Measurements from ENCODE around the gene AARS1. TPM values are rescaled to one million over a fixed set of nuclear protein-coding genes. Genes with fewer than 3 reads are reported as not detected.
"Not testable (repeated sequence)": the region's sequence is repeated elsewhere in the genome, so short reads cannot be mapped to it uniquely, and the experiment has no call there.

Gene AARS1
- total and polyA plus RNA-seq, 2 experiments from 2014 or later, result 105 to 292 TPM

DNA sequence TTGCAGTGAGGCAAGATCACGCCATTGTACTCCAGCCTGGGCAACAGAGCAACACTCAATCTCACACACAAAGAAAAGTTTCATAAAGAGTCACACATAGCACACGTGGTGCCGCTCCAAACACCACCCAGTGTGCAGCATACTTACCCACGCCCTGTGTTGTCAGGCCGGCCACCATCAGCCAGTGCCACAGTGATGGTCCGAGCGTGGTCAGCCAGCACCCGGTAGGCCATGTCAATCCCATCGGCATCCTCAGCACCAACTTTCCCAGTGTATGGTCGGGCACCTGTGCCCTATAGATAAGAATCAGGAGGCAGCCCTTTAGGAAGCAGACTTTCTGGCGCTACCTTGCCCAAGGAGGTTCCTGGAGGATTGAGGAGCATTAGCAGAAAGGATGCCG, 19.8 kb downstream of the AARS1 start:
- H4K20me1 ChIP-seq (replicated peaks; ENCODE audit: insufficient read depth), result peaks cover 65% of the 10 kb centered on the region
- no peak for DNase-seq (ENCODE audit: low spot score)
- no peaks in the 10 kb centered on the region for H3K4me1 Mint-ChIP-seq
- H3K79me2 ChIP-seq (replicated peaks; ENCODE audit: insufficient read depth), result peaks cover 35% of the 10 kb centered on the region
- H3K36me3 Mint-ChIP-seq (ENCODE audit: low read depth), result peaks cover 96% of the 10 kb centered on the region
- peaks cover 10% of the 10 kb centered on the region for H3K27me3 Mint-ChIP-seq (ENCODE audit: insufficient read depth, low read depth, poor library complexity)
- H3K27me3 ChIP-seq (ENCODE audit: insufficient read depth), result no peaks in the 10 kb centered on the region
- no peak overlapping the region for H3K4me3 Mint-ChIP-seq
- H3K27ac ChIP-seq (ENCODE audit: low read depth), result no peak overlapping the region
- H3K9me2 ChIP-seq (ENCODE audit: insufficient read depth), result no peaks in the 10 kb centered on the region
- peaks cover 64% of the 10 kb centered on the region for H3F3A ChIP-seq (replicated peaks; ENCODE audit: low read depth)
- H3K4me2 ChIP-seq, result no peak overlapping the region
- peak; percentile 28; the same call in 1 of the 2 replicates for TF ChIP-seq POLR2AphosphoS5 (IDR thresholded peaks at IDR 0.05; ENCODE audit: low read depth)
- no peak for TF ChIP-seq CREB1 (CRISPR knock-in tag; IDR thresholded peaks at IDR 0.05; ENCODE audit: low read depth)
- no peak overlapping the region for H2AFZ ChIP-seq
- H3K4me3 ChIP-seq, result no peak overlapping the region
- peaks cover 93% of the 10 kb centered on the region for H3K36me3 ChIP-seq (ENCODE audit: insufficient read depth)
- no peaks in the 10 kb centered on the region for H3K4me1 ChIP-seq (ENCODE audit: insufficient read depth)
- ATAC-seq, result no peak
- H3K9me3 Mint-ChIP-seq, result no peaks in the 10 kb centered on the region; the same call in 2 of the 3 replicates
- no peak overlapping the region for H3K27ac Mint-ChIP-seq

- H3K4me3 Mint-ChIP-seq; H3K4me3 ChIP-seq; H3K4me1 Mint-ChIP-seq; H3K4me1 ChIP-seq (ENCODE audit: insufficient read depth); ATAC-seq; H3K27me3 ChIP-seq (ENCODE audit: insufficient read depth); H3K9me3 Mint-ChIP-seq; H3K27ac Mint-ChIP-seq; H3K4me2 ChIP-seq; H3K9me2 ChIP-seq (ENCODE audit: insufficient read depth); DNase-seq (ENCODE audit: low spot score); H2AFZ ChIP-seq; H3K27me3 Mint-ChIP-seq (ENCODE audit: insufficient read depth, low read depth, poor library complexity): not testable (repeated sequence)
- H4K20me1 ChIP-seq (replicated peaks; ENCODE audit: insufficient read depth), result peaks cover 60% of the 10 kb centered on the region
- H3F3A ChIP-seq (replicated peaks; ENCODE audit: low read depth), result peaks cover 67% of the 10 kb centered on the region
- peak overlapping the region; percentile 7; the same call in 1 of the 2 replicates for H3K27ac ChIP-seq (ENCODE audit: low read depth)
- H3K36me3 ChIP-seq (ENCODE audit: insufficient read depth), result peaks cover 96% of the 10 kb centered on the region
- peaks cover 97% of the 10 kb centered on the region for H3K36me3 Mint-ChIP-seq (ENCODE audit: low read depth)
- peaks cover 28% of the 10 kb centered on the region for H3K79me2 ChIP-seq (replicated peaks; ENCODE audit: insufficient read depth)
These were observed 21.4 kb downstream of the AARS1 start for GRCh38 chr16:70267922-70268321.

DNA sequence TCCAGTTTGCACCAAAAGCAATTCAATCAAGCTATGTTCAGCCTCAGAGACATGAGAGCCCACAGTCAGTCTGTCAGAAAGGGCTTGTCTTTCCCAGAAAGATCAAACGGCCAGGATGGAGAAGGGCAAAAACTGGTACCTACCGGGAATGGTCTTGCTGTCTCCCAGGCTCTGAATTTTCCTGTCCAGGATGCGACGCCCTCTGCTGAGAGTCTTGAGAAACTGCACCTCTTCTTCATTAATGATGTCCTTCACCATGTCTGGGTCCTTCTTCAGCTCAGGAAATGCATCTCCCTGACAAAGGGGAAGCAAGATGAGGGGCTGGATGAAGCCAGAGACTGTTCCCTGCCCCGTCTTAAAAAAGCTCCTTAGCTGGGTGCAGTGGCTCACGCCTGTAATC, 21.8 kb downstream of the AARS1 start:
- Mint-ChIP-seq H3K27me3 (ENCODE audit: insufficient read depth, low read depth, poor library complexity) (peaks cover 7% of the 10 kb centered on the region), H3K27ac (no peak overlapping the region), H3K4me1 (no peaks in the 10 kb centered on the region), H3K9me3 (no peaks in the 10 kb centered on the region; the same call in 2 of the 3 replicates), H3K36me3 (ENCODE audit: low read depth) (peaks cover 97% of the 10 kb centered on the region), H3K4me3 (no peak overlapping the region)
- DNase-seq (ENCODE audit: low spot score) (peak; percentile 85), ATAC-seq (peak; percentile 85)
- Histone ChIP-seq H2AFZ (no peak overlapping the region), H4K20me1 (replicated peaks; ENCODE audit: insufficient read depth) (peaks cover 56% of the 10 kb centered on the region), H3K27me3 (ENCODE audit: insufficient read depth) (no peaks in the 10 kb centered on the region), H3K4me1 (ENCODE audit: insufficient read depth) (no peaks in the 10 kb centered on the region), H3K27ac (ENCODE audit: low read depth) (0 out of 2 replicates have a peak overlapping the region, but pooled peaks have one; percentile 66), H3K4me3 (no peak overlapping the region), H3K79me2 (replicated peaks; ENCODE audit: insufficient read depth) (peaks cover 24% of the 10 kb centered on the region), H3K9me2 (ENCODE audit: insufficient read depth) (no peaks in the 10 kb centered on the region), H3F3A (replicated peaks; ENCODE audit: low read depth) (peaks cover 64% of the 10 kb centered on the region), H3K4me2 (no peak overlapping the region), H3K36me3 (ENCODE audit: insufficient read depth) (peaks cover 96% of the 10 kb centered on the region)
- TF ChIP-seq, protein P1, sequence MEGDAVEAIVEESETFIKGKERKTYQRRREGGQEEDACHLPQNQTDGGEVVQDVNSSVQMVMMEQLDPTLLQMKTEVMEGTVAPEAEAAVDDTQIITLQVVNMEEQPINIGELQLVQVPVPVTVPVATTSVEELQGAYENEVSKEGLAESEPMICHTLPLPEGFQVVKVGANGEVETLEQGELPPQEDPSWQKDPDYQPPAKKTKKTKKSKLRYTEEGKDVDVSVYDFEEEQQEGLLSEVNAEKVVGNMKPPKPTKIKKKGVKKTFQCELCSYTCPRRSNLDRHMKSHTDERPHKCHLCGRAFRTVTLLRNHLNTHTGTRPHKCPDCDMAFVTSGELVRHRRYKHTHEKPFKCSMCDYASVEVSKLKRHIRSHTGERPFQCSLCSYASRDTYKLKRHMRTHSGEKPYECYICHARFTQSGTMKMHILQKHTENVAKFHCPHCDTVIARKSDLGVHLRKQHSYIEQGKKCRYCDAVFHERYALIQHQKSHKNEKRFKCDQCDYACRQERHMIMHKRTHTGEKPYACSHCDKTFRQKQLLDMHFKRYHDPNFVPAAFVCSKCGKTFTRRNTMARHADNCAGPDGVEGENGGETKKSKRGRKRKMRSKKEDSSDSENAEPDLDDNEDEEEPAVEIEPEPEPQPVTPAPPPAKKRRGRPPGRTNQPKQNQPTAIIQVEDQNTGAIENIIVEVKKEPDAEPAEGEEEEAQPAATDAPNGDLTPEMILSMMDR (conservative IDR thresholded peaks at IDR 0.05; ENCODE audit: low read depth in 2 of 2), result peak; percentile 65 to 74
- TF ChIP-seq STAT1 (IDR thresholded peaks at IDR 0.05; ENCODE audit: unreplicated experiment), result no peak

DNA sequence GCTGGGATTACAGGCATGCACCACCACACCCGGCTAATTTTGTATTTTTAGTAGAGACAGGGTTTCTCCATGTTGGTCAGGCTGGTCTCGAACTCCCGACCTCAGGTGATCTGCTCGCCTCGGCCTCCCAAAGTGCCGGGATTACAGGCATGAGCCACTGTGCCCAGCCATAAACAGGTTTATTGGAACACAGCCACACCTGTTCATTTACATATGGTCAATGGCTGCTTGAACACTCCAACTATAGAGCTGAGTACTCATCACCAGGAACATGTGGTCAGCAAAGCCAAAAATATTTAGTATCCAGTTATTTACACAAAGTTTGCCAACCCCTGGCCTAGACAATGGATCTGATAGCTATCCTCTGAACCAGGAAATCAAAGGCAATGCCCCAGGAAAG, 29.4 kb downstream of the AARS1 start:
- not testable (repeated sequence) for H3K27me3 ChIP-seq (ENCODE audit: insufficient read depth); H3K9me3 Mint-ChIP-seq; H3K4me3 Mint-ChIP-seq; H3K27me3 Mint-ChIP-seq (ENCODE audit: insufficient read depth, low read depth, poor library complexity); H3K4me1 Mint-ChIP-seq; H3K4me3 ChIP-seq; H3K9me2 ChIP-seq (ENCODE audit: insufficient read depth); H3K27ac Mint-ChIP-seq; H3K79me2 ChIP-seq (replicated peaks; ENCODE audit: insufficient read depth); DNase-seq (ENCODE audit: low spot score); H2AFZ ChIP-seq; ATAC-seq; H3K4me2 ChIP-seq; H3K4me1 ChIP-seq (ENCODE audit: insufficient read depth); H3K27ac ChIP-seq (ENCODE audit: low read depth)
- Histone ChIP-seq H3F3A (replicated peaks; ENCODE audit: low read depth) (peaks cover 68% of the 10 kb centered on the region), H4K20me1 (replicated peaks; ENCODE audit: insufficient read depth) (peaks cover 60% of the 10 kb centered on the region), H3K36me3 (ENCODE audit: insufficient read depth) (peaks cover 96% of the 10 kb centered on the region)
- peaks cover 98% of the 10 kb centered on the region for H3K36me3 Mint-ChIP-seq (ENCODE audit: low read depth)

Measured in GM23338 (cell line).